GM20000 (cell line): ENCODE measurements around the gene A3GALT2.

ENCODE experiments used
- DNase-seq: peaks from one replicate; pipeline ENCODE4 v3.0.0; 2012; ENCODE audit warnings: low spot score
- TF ChIP-seq, protein P1 (sequence below): IDR thresholded peaks from 2 replicates; pipeline ENCODE4 v1.5.1; 2012; ENCODE audit warnings: mild to moderate bottlenecking, control low read depth; ENCODE audit errors: extremely low read depth, missing control alignments

Gene A3GALT2

DNA sequence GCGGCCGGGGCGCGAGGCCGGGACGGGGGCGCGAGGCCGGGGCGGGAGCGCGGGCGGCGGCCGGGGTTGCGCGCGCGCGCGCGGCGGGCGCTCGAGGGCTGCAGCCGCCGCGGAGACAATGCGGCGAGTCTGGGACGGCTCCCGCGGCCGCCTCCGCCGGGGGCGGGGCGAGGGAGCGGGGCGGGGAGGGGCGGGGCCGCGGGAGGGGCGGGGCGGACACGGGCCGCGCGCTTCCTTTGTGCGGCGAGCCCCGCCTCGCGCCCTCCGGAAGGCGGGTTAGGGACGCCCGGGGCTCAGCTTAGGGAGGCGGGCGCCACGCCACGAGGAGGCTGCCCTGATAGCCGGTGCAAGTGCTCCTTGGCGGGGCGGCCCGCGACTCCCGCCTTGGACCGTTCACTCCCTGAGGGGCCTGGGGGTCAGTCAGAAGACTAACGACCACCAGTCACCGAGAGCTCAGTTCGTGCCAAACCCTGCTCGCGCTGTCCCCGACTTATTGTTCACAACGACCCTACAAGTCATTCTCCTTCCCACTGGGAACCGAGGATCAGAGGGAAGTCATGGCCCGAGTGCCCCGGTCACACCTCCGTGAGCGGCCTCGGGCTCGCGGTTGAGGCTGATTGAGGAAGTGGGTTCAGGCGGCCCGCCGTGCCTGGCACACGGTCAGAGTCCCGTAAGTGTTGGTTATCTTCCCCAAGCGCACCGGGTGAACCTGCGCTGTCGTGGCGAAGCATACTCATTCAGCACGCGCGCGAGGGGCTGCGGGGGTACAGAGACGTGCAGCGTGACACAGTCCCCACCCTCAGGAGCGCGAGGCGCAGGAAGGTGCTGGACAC, 29.1 kb upstream of the A3GALT2 start:
- DNase-seq: peak; percentile 99
- TF ChIP-seq, protein P1, sequence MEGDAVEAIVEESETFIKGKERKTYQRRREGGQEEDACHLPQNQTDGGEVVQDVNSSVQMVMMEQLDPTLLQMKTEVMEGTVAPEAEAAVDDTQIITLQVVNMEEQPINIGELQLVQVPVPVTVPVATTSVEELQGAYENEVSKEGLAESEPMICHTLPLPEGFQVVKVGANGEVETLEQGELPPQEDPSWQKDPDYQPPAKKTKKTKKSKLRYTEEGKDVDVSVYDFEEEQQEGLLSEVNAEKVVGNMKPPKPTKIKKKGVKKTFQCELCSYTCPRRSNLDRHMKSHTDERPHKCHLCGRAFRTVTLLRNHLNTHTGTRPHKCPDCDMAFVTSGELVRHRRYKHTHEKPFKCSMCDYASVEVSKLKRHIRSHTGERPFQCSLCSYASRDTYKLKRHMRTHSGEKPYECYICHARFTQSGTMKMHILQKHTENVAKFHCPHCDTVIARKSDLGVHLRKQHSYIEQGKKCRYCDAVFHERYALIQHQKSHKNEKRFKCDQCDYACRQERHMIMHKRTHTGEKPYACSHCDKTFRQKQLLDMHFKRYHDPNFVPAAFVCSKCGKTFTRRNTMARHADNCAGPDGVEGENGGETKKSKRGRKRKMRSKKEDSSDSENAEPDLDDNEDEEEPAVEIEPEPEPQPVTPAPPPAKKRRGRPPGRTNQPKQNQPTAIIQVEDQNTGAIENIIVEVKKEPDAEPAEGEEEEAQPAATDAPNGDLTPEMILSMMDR: no peak

DNA sequence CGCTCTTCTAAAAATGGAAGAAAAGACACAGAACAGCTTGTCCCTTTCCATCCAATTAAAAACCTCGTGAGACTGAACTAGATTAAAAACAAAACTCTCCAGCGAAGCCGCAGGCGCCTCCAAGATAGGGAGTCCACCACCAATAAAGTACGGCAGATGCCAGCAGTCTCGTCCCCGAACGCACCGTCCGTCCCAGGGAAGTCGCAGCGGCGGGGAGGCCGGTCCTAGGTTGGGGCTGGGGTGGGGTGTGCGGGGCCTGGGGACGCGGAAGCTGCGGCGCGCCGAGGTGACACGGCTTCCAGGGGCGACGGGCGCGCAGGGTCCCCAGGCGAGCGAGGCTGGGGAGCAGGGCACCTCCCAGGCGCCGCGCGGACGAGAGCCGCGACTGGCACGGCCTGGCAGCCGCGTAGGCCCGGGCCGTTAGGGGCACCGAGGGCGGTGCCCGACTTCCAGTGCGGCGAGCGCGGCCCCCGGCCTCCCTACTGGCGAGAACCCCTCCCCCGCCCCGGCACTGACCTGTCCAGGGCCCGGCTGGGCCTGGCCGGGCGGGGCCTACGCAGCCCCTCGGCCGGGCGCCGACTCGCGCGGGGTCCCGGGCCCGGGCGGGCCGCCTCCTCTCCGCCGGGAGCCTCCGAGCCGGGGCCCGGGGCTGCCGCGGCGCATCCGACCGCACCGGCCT, 28.3 kb upstream of the A3GALT2 start:
- TF ChIP-seq, protein P1: no peak
- peak; percentile 70 for DNase-seq

DNA sequence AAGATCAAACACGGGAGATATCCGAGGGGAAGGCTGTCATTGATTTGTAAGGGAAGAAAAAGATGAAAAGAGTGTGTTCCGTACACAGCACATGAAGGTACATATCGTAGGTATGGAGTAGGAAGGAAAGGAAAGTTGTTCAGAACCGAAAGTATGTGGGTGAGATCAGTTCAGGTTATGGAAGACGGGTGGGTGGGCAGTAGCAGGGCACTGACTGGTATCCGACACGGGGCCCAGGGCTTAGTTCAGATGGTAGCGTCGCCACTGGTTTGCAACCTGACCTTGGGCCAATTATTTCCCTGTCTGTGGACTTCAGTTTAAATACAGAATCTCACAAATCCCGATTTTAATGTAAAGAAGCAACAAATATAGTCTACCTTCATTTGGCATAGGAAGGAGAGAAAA, 27.8 kb upstream of the A3GALT2 start:
- DNase-seq: no peak
- TF ChIP-seq, protein P1: no peak

DNA sequence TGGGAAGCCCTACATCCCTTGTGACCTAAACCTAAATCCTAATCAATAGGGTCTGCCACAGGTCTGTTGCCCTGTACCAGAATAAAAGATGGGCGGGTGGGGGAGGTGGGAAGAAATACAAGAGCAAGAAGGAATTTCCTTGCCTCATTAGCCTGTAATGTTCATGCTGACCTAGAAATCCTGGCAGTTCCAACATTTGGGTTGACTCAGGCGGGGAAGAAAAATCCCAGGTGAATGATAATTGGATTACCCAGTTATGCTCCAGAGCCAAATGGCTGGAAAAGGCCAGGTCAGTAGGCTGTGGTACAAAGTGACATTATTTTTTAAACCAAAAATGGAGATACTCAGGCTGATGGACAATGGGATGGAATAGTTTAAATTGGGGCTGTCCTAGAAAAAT, 27.3 kb upstream of the A3GALT2 start:
- DNase-seq: no peak
- TF ChIP-seq, protein P1: no peak

DNA sequence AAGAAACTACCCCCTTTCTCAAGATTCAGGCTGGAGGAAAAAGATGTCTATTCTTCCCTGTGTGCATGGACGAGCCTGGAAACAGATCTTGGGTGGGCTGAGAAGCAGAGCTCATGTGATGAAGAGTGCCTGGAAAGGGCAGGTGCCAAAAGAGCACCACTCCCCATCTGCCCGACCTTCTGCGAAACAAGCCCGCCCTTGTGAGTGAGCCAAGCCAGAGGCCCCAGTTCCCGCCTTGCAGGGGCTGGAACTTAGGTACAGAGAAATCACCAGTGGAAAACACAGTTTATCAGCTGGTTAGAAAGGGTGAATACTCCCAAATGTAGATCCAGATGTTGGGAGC, 26.7 kb upstream of the A3GALT2 start:
- TF ChIP-seq, protein P1: no peak
- no peak for DNase-seq

DNA sequence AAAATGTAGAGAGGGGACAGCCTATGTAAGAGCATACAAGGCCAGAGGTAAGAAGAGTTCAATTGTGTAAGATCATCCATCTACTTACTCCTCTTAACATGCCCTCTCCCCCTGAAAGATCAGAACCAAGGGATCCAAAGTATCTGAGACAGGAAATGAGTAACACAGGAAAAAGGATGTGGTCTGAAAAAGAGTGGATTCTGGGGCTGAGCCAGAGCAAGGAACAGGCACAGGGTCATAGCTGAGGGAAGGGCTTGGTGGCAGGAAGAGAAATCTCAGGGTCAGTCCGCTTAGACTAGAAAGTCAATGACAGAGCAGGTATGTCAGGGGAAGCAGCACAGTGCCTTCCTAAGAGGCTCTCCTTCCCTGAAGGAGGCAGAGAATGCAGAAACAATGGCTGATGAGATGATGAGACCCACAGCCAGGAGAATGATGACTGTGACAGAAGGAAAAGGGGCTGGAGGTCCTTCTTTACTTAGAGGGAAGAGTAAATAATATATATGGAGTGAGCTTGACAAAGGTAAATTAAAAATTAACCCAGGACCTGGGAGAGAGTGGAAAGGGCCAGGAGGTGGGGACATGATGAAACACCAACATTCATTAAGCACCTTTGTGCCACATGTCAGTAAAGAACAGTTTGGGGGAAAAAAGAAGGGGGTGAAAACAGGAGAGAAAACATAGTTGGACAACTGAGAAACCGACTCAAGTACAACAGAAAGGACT, 26.2 kb upstream of the A3GALT2 start:
- no peak for DNase-seq
- TF ChIP-seq, protein P1: no peak

DNA sequence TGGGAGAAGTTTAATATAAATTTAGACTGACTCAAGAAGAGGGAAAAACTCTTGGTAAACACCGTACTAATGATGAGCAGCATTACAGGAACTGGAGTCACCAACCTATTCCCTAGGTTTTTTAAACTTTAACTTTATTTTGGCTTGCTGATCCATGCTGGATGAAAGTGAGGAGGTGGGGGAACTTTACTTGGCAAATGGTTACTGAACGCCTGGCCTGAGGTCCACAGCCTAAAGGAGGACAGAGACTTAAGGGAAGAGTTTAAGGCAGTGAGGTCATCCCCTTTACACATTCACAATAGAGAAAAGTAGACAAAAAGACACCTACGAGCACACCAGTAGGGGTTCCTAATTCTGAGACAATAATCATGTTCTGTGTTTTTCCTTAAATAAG, 25.6 kb upstream of the A3GALT2 start:
- TF ChIP-seq, protein P1: no peak
- DNase-seq: no peak
